MCF 10A (cell line): ENCODE results near the gene IRF5. TPM values are rescaled to one million over a fixed set of nuclear protein-coding genes. Genes with fewer than 3 reads are reported as not detected.

Source experiments
- BruUV-seq: library from RNA; stranded (reverse); fragments of 400-500 nt; replicated peaks from 2 replicates; lab custom pipeline; 2021; lab: Mats Ljungman, UMichigan
- CTCF ChIA-PET: fragments of 300-600 bp; sonication (Branson Sonifier 250); formaldehyde crosslinking; extraction: SDS; loops from one replicate; lab custom pipeline; 2021; ENCODE audit warnings: antibody characterized with exemption, inconsistent platforms; lab: Yijun Ruan, JAX
- POLR2A ChIA-PET: fragments of 300-600, 350-650 bp; sonication (Branson Sonifier 250); formaldehyde crosslinking; extraction: SDS; loops from one replicate; lab custom pipeline; 2020; ENCODE audit warnings: antibody characterized with exemption, inconsistent platforms; lab: Yijun Ruan, JAX
- DNase-seq: peaks from one replicate; pipeline ENCODE4 v3.0.0-alpha.2; 2018; ENCODE audit not compliant: unreplicated experiment
- H3K27ac Mint-ChIP-seq: one replicate; pipeline ENCODE4 v1.8.0; 2022; ENCODE audit warnings: mild to moderate bottlenecking, low read depth, mixed read lengths; ENCODE audit not compliant: unreplicated experiment
- H3K27me3 Mint-ChIP-seq: one replicate; pipeline ENCODE4 v1.8.0; 2022; ENCODE audit warnings: mixed read lengths; ENCODE audit not compliant: insufficient read depth, unreplicated experiment
- H3K36me3 Mint-ChIP-seq: one replicate; pipeline ENCODE4 v1.8.0; 2022; ENCODE audit warnings: mild to moderate bottlenecking, moderate library complexity, mixed read lengths; ENCODE audit not compliant: insufficient read depth, unreplicated experiment
- H3K4me1 Mint-ChIP-seq: one replicate; pipeline ENCODE4 v1.8.0; 2022; ENCODE audit warnings: mixed read lengths; ENCODE audit not compliant: insufficient read depth, unreplicated experiment
- H3K4me3 Mint-ChIP-seq: one replicate; pipeline ENCODE4 v1.8.0; 2022; ENCODE audit warnings: mild to moderate bottlenecking, moderate library complexity, mixed read lengths; ENCODE audit not compliant: unreplicated experiment
- H3K9me3 Mint-ChIP-seq: one replicate; pipeline ENCODE4 v1.8.0; 2022; ENCODE audit warnings: mixed read lengths; ENCODE audit not compliant: unreplicated experiment
- CTCF ChIP-seq: fragments of 200-600 bp; IDR thresholded peaks from one replicate; pipeline ENCODE4 v1.8.0; 2022; ENCODE audit warnings: antibody characterized with exemption, mild to moderate bottlenecking; ENCODE audit not compliant: unreplicated experiment
- intact Hi-C: fragments of 100-400 bp; cut with micrococcal nuclease; formaldehyde crosslinking; loops from 2 replicates; pipeline ENCODE4 v1.14.1; 2022
- total RNA-seq: library from RNA; stranded (reverse); gene quantifications from 2 replicates; pipeline ENCODE4 v1.2.3, GENCODE V29; 2022

The IRF5 gene
- total RNA-seq, 1 experiment from 2014 or later, result 7.5 TPM

DNA sequence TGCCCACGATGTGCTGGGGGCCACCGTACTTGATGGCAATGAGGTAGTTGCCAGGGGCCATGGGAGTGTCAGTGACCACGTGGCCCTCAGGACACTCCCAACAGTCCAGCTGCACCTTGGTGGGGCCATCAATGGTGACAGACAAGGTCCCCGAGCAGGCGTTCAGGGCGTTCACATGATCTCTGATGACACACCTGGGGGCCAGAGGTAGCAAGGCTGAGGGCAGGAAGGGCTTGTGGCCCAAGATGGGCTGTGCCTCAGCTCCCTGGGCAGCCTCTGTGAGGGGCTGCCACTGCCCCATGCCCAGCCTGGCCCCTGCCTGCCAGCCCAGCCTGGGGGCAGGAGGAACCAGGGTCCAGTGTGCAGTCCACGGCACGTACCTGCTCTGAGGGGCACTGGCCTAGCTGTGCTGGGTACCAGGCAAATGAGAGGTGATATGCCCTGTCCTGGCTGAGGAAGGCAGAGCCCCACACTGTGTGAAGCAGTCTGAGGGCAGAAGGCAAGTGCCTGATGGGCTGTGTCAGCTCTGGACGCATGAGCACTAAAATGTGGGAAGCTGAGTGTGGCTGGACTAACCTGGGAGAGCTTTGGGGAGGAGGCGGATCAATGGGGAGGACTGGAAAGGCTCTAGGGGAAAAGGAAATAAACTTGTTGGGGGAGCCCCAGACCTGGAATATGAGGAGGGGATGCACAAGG, 23.7 kb upstream of the IRF5 start:
- no peak for TF ChIP-seq CTCF
- BruUV-seq, result no TSS peak
- Mint-ChIP-seq H3K4me1 (no peaks in the 10 kb centered on the region), H3K9me3 (no peaks in the 10 kb centered on the region), H3K4me3 (no peak overlapping the region), H3K27me3 (peaks cover 36% of the 10 kb centered on the region), H3K36me3 (no peaks in the 10 kb centered on the region), H3K27ac (no peak overlapping the region)
- DNase-seq, result no peak
- POLR2A ChIA-PET, result no interaction called here
- CTCF ChIA-PET, result interaction anchor here (0.6 to 0.8 kb wide), 3 partner anchors 10 to 305 kb away, joined by 3 to 4 read pairs (median 3); no protein-coding TSS in a partner anchor
- intact Hi-C loops, result no loop called here

DNA sequence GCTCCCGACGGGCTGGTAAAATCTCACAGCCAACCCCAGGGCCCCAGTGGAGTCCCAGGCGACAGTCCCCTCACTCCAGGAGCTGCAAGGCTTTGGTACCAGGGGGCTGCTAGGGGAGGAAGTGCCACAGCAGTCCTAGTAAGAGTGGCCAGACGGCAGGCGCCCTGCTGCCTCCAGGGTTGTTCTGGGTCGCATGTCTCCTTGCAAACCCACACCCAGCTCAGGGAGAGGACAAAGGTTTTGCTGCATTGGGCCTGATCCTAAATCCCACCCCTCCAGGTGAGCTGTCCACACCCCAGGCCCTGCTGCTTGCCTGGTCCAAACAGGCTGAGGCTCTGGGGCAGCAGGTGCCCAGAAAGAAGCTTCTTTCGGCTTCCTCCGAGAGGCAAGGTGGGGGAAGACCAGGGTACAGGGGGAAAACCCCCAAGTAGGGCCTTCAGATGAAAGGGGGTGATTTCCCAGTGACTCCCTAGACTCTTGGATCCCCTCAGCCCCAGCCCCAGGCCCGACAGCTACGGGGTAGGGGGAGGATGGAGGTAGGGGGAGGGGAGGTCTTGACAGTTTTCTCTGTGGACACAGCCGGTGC, 23.1 kb upstream of the IRF5 start:
- no TSS peak for BruUV-seq
- POLR2A ChIA-PET, result no interaction called here
- Mint-ChIP-seq H3K9me3 (no peaks in the 10 kb centered on the region), H3K27ac (no peak overlapping the region), H3K4me3 (no peak overlapping the region), H3K36me3 (no peaks in the 10 kb centered on the region), H3K4me1 (no peaks in the 10 kb centered on the region), H3K27me3 (peaks cover 42% of the 10 kb centered on the region)
- intact Hi-C loops, result no loop called here
- no peak for TF ChIP-seq CTCF
- CTCF ChIA-PET, result interaction anchor here (0.6 to 0.8 kb wide), 4 partner anchors 9 to 304 kb away, joined by 3 to 4 read pairs (median 3); no protein-coding TSS in a partner anchor
- DNase-seq, result no peak

DNA sequence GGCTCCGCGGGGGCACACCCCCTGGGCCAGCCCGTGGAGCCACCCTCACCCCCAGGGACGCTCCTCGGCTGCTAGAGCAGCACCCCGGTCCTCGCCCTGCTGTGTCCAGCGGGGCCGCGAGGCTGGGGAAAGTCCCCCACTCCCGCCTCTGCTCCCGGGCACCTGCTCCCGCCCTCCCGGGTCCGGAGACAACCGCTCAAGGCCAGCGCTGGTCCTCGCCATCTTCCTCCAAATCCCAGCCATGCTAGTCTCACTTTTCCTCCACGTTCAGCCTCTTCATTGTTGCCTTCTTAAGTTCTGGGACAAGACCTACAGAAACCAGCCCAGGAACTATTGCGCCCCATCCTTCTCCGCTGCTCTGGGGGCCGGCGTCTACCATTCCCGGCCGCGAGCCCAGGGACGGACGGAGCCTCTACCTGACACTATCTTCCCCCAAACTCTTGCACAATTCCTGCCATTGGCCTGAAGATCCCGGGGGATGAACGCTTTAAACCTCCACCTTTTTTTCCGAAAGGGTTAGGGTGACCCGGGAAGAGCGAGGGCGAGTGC, 22.4 kb upstream of the IRF5 start:
- Mint-ChIP-seq H3K4me1 (no peaks in the 10 kb centered on the region), H3K36me3 (no peaks in the 10 kb centered on the region), H3K27me3 (peaks cover 48% of the 10 kb centered on the region), H3K4me3 (no peak overlapping the region), H3K27ac (no peak overlapping the region), H3K9me3 (no peaks in the 10 kb centered on the region)
- ChIA-PET CTCF (interaction anchor here (0.6 kb wide), 1 partner anchor 8 kb away, joined by 3 read pairs; no protein-coding TSS in a partner anchor), POLR2A (no interaction called here)
- TF ChIP-seq CTCF, result no peak
- BruUV-seq, result no TSS peak
- intact Hi-C loops, result no loop called here
- no peak for DNase-seq
